Karpas-422 (cell line): Measurements from ENCODE around the gene ELF1. TPM values are rescaled to one million over a fixed set of nuclear protein-coding genes. Genes with fewer than 3 reads are reported as not detected.
"Not testable (repeated sequence)": the region's sequence is repeated elsewhere in the genome, so short reads cannot be mapped to it uniquely, and the experiment has no call there.

Experiments used
- DNase-seq: peaks from one replicate; pipeline ENCODE4 v3.0.0-alpha.2; 2015
- H2AFZ ChIP-seq: fragments of 200-600 bp; sonication (generic); 2 replicates; pipeline ENCODE4 v1.6.1; 2014; ENCODE audit warnings: antibody characterized with exemption, low read length, mixed read lengths
- H3K27ac ChIP-seq: fragments of 200-600 bp; sonication (generic); 2 replicates; pipeline ENCODE4 v1.5.1; 2014; ENCODE audit warnings: mild to moderate bottlenecking, low read length, moderate library complexity
- H3K27me3 ChIP-seq: fragments of 200-600 bp; sonication (generic); 2 replicates; pipeline ENCODE4 v1.6.1; 2014; ENCODE audit warnings: low read length, mixed read lengths
- H3K36me3 ChIP-seq: fragments of 200-600 bp; sonication (generic); 2 replicates; pipeline ENCODE4 v1.6.1; 2014; ENCODE audit warnings: low read length, mixed read lengths; ENCODE audit not compliant: insufficient read depth
- H3K4me1 ChIP-seq: fragments of 200-600 bp; sonication (generic); 2 replicates; pipeline ENCODE4 v1.6.1; 2014; ENCODE audit warnings: mild to moderate bottlenecking, low read length, mixed read lengths
- H3K4me2 ChIP-seq: fragments of 200-600 bp; sonication (generic); 2 replicates; pipeline ENCODE4 v1.6.1; 2014; ENCODE audit warnings: low read length, low read depth, mild to moderate bottlenecking; ENCODE audit not compliant: poor library complexity, severe bottlenecking
- H3K4me3 ChIP-seq: fragments of 200-600 bp; sonication (generic); 2 replicates; pipeline ENCODE4 v1.5.1; 2014; ENCODE audit warnings: mild to moderate bottlenecking, antibody characterized with exemption, low read length, mixed read lengths
- H3K79me2 ChIP-seq: fragments of 200-600 bp; sonication (generic); 2 replicates; pipeline ENCODE4 v1.6.1; 2014; ENCODE audit warnings: mild to moderate bottlenecking, low read length, mixed read lengths
- H3K9ac ChIP-seq: fragments of 200-600 bp; sonication (generic); 2 replicates; pipeline ENCODE4 v1.6.0; 2014; ENCODE audit warnings: low read length
- H3K9me2 ChIP-seq: fragments of 200-600 bp; sonication (generic), shearing (Covaris generic); replicated peaks from 2 replicates; pipeline ENCODE4 v1.6.0; 2014; ENCODE audit warnings: mild to moderate bottlenecking, low read length, moderate library complexity; ENCODE audit not compliant: insufficient read depth
- H3K9me3 ChIP-seq: fragments of 300-700, 200-600 bp; sonication (generic); 2 replicates; pipeline ENCODE4 v1.6.1; 2014; ENCODE audit warnings: low read length, mixed read lengths
- H4K20me1 ChIP-seq: fragments of 200-600 bp; sonication (generic); 2 replicates; pipeline ENCODE4 v1.6.1; 2014; ENCODE audit warnings: mild to moderate bottlenecking, antibody characterized with exemption, low read length, low read depth; ENCODE audit not compliant: insufficient read depth
- total RNA-seq: library from RNA; depleted of rRNA; stranded (reverse); fragments of >200 nt; shearing (Covaris generic); gene quantifications from 2 replicates; pipeline ENCODE4 v1.2.3, GENCODE V29; 2014; ENCODE audit warnings: low replicate concordance

Gene ELF1
- total RNA-seq, 1 experiment from 2014 or later, result 84.0 TPM

DNA sequence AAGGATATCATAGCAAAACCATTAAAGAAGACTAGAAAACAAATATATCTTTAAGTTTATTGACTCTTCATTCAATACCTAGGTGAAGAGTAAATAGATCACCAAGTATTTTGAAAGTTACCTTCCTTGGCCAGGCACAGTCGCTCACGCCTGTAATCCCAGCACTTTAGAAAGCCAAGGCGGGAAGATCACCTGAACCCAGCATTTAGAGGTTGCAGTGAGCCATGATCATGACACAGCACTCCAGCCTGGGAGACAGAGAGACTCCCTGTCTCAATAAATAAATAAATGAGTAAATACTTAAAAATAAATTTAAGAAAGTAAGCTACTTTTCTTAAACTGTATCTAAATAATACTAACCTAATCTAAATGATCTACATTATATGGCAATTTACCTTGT is 33.3 kb upstream of the ELF1 start:
- Histone ChIP-seq H3K9ac (no peak overlapping the region), H3K79me2 (no peaks in the 10 kb centered on the region)

DNA sequence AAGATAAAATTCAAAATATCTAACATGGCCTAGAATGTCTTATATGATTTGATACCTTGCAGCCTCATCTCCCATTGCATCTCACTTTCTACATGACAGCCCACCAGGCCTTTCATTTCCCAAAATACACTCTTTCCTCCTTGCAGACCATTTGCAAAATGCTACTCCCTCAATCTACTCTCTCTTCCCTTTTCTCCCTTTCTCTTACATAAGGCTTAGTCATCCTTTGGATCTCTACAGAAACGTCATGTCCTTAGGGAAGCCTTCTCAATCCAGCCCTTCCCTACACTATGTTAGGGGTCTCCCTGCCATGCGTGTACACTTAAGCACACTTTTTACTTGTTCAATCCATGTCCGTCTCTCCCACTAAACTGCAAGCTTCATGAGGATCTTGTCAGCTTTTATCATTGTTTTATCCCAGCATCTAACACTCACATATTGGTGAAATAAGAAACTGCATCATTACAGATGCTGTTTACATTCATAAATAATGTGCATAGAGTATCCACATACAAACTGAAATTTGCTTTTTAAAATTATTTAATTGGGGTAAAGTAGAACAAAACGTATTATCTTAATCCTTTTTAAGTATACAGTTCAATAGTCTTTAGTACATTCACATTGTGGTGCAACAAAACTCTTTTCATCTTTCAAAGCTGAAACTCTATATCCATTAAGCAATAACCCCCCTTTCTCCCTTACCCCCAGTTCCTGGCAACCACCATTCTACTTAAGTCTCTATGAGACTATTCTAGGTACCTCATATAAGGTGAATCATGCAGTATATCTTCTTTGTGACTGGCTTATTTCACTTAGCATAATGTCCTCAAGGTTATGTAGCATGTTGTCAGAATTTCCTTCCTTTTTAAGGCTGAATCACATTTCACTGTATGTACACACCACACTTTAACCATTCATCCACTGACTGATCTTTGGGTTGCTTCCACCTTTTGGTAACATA is 30.6 kb upstream of the ELF1 start:
- Histone ChIP-seq H3K79me2 (no peaks in the 10 kb centered on the region), H3K9ac (no peak overlapping the region)
- no peak for DNase-seq

More for the DNA sequence above, 33.3 kb upstream of the ELF1 start:
- H3K4me2 ChIP-seq, result no peak overlapping the region
- no peak for DNase-seq
- H3K27me3 ChIP-seq, result no peaks in the 10 kb centered on the region
- H3K9me2 ChIP-seq, result no peaks in the 10 kb centered on the region
- H3K4me3 ChIP-seq, result no peak overlapping the region
- H3K9me3 ChIP-seq, result no peaks in the 10 kb centered on the region
- peaks cover 21% of the 10 kb centered on the region for H3K4me1 ChIP-seq
- no peaks in the 10 kb centered on the region for H4K20me1 ChIP-seq
- H2AFZ ChIP-seq, result no peak overlapping the region
- H3K36me3 ChIP-seq, result no peaks in the 10 kb centered on the region
- H3K27ac ChIP-seq, result no peak overlapping the region

GRCh38 chr13:41048640-41049039 is 29.5 kb upstream of the ELF1 start:
- no peak for DNase-seq
- H4K20me1 ChIP-seq, result no peaks in the 10 kb centered on the region
- H3K4me3 ChIP-seq, result no peak overlapping the region
- no peaks in the 10 kb centered on the region for H3K36me3 ChIP-seq
- H3K9me2 ChIP-seq, result no peaks in the 10 kb centered on the region
- H3K79me2 ChIP-seq, result no peaks in the 10 kb centered on the region
- H3K27me3 ChIP-seq, result no peaks in the 10 kb centered on the region
- peaks cover 6% of the 10 kb centered on the region for H3K4me1 ChIP-seq
- H3K4me2 ChIP-seq, result no peak overlapping the region
- no peak overlapping the region for H2AFZ ChIP-seq
- no peak overlapping the region for H3K9ac ChIP-seq
- H3K9me3 ChIP-seq, result no peaks in the 10 kb centered on the region
- H3K27ac ChIP-seq, result no peak overlapping the region

More for the DNA sequence above, 30.6 kb upstream of the ELF1 start:
- Histone ChIP-seq H3K36me3 (no peaks in the 10 kb centered on the region), H2AFZ (no peak overlapping the region), H3K4me1 (peaks cover 17% of the 10 kb centered on the region), H3K9me2 (no peaks in the 10 kb centered on the region), H3K27me3 (no peaks in the 10 kb centered on the region), H3K27ac (no peak overlapping the region), H3K4me2 (no peak overlapping the region), H3K4me3 (no peak overlapping the region), H4K20me1 (no peaks in the 10 kb centered on the region), H3K9me3 (no peaks in the 10 kb centered on the region)

GRCh38 chr13:41042419-41042818 is 23.3 kb upstream of the ELF1 start:
- H3K27ac ChIP-seq, DNase-seq, H3K4me2 ChIP-seq, H3K4me3 ChIP-seq, H3K4me1 ChIP-seq, H3K27me3 ChIP-seq, H4K20me1 ChIP-seq, H3K36me3 ChIP-seq, H3K79me2 ChIP-seq, H3K9me3 ChIP-seq, H2AFZ ChIP-seq, H3K9me2 ChIP-seq, H3K9ac ChIP-seq: not testable (repeated sequence)

DNA sequence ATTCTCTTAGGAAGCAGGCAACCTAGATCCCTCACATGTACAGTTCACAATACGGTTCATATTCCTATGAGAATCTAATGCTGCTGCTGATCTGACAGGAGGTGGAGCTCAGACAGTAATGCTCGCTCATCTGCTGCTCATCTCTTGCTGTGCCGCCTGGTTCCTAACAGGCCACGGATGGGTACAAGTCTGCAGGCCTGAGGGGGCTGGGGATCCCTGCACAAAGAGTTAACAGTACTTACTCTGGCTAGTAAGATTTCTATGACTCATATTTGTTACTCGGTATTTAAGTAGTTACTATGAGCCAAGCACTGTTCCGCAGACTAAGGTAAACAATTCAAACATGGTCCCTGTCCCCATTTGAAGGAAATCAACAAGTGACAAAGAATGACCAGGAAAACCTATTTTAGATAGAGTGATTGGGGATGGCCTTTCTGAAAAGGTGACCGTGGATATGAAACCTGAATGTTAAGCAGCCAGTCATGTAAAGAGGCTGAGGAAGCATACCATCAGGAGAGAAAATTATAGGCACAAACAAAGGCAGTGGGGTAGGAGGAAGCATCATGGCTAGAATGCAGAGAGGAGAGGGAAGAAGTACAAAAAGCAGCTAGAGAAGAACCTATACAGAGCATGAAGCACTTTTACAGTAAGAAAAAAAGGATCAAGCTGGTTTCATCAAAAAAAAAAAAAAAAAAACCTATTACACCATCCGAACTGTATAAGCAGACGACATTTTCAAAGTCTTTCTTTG is 21.6 kb upstream of the ELF1 start:
- Histone ChIP-seq H3K27ac (no peak overlapping the region), H3K4me2 (no peak overlapping the region), H3K79me2 (no peaks in the 10 kb centered on the region), H3K4me1 (no peaks in the 10 kb centered on the region), H4K20me1 (no peaks in the 10 kb centered on the region), H3K9ac (no peak overlapping the region), H3K36me3 (no peaks in the 10 kb centered on the region), H3K9me3 (no peaks in the 10 kb centered on the region), H3K27me3 (no peaks in the 10 kb centered on the region), H3K9me2 (no peaks in the 10 kb centered on the region), H2AFZ (no peak overlapping the region), H3K4me3 (no peak overlapping the region)
- no peak for DNase-seq

GRCh38 chr13:41039746-41040145 is 20.6 kb upstream of the ELF1 start:
- Histone ChIP-seq H4K20me1 (no peaks in the 10 kb centered on the region), H3K4me3 (no peak overlapping the region), H3K36me3 (no peaks in the 10 kb centered on the region), H3K9me3 (no peaks in the 10 kb centered on the region), H3K9me2 (no peaks in the 10 kb centered on the region), H3K79me2 (no peaks in the 10 kb centered on the region), H3K4me1 (no peaks in the 10 kb centered on the region), H3K4me2 (no peak overlapping the region), H3K27me3 (no peaks in the 10 kb centered on the region), H3K27ac (no peak overlapping the region), H3K9ac (no peak overlapping the region), H2AFZ (no peak overlapping the region)
- DNase-seq, result no peak

DNA sequence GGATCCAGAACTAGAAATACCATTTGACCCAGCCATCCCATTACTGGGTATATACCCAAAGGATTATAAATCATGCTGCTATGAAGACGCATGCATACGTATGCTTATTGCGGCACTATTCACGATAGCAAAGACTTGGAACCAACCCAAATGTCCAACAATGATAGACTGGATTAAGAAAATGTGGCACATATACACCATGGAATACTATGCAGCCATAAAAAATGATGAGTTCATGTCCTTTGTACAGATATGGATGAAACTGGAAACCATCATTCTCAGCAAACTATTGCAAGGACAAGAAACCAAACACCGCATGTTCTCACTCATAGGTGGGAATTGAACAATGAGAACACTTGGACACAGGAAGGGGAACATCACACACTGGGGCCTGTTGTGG is 17.4 kb upstream of the ELF1 start:
- not testable (repeated sequence) for H3K4me1 ChIP-seq, H4K20me1 ChIP-seq, H3K4me3 ChIP-seq, DNase-seq, H3K9me3 ChIP-seq, H3K27ac ChIP-seq, H2AFZ ChIP-seq, H3K36me3 ChIP-seq, H3K4me2 ChIP-seq, H3K9me2 ChIP-seq, H3K9ac ChIP-seq, H3K79me2 ChIP-seq, H3K27me3 ChIP-seq

DNA sequence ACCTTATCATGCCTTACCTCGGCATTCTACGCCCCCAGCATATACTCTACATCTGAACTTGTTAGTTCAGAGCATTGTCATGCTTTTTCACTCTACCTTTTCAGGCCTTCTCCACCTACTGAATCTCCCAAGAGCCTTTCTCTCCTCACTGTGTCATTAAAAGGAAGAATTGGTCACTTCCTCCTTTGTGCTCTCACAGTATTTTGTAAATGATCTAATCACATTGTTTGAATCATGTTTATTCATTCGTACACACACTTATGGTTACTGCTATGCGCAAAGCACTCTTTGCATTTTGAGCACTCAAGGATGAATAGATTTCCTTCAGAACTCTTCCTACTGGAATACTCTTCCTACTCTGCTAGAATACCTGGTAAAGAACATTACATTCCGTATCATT is 15.8 kb upstream of the ELF1 start:
- H3K27ac ChIP-seq, result no peak overlapping the region
- no peaks in the 10 kb centered on the region for H3K79me2 ChIP-seq
- no peaks in the 10 kb centered on the region for H3K9me2 ChIP-seq
- H3K4me3 ChIP-seq, result no peak overlapping the region
- no peaks in the 10 kb centered on the region for H3K9me3 ChIP-seq
- H3K4me1 ChIP-seq, result no peaks in the 10 kb centered on the region
- H3K4me2 ChIP-seq, result no peak overlapping the region
- H3K9ac ChIP-seq, result no peak overlapping the region
- H3K27me3 ChIP-seq, result no peaks in the 10 kb centered on the region
- no peaks in the 10 kb centered on the region for H3K36me3 ChIP-seq
- no peaks in the 10 kb centered on the region for H4K20me1 ChIP-seq
- no peak overlapping the region for H2AFZ ChIP-seq
- DNase-seq, result no peak
